ENCODE data around the gene SHOC1.

The SHOC1 gene

DNA sequence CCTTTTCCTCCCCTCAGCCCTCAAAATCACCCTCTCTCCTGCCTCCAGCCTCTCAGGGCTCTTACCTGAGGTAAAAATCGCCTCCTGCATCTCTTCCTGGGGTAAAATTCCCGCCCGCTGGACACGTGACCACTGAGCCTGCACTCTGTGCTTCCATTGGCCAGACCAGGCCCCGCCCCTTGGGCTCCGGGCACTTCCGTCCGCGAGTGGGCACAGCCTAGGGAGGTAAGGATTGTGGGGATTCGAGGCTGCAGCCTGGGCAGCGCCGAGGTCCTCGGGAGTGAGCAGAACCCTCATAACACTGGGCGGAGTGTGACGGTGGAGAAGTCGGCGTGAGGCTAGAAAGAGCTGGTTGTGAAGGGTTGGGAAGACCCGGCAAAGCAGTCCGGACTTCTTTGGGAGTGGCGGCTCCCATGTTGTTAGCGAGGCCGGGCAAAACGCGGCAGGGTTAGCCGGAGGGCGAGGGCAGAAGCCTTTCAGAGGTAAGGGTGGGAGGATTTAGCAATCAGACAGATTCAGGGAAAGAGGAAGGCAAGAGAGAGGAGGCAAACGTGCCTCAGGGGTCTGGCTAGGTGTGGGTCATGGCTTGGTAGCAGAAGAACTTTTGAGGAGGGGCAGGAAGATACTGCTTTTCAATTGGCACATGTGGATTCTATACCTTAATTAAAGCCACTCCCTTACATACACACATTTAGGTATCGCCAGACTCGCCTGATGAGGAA lies at the start of gene SHOC1:
SHOC1 (minus strand) TSS at position 103 of the 722 bp plus-strand sequence. CDS start 3,519 bp downstream, outside the sequence.
- TF ChIP-seq HOXD13 (CRISPR knock-in tag; IDR thresholded peaks at IDR 0.05; ENCODE audit: borderline replicate concordance) (no peak), ZNF155 (tag by site-specific recombination; IDR thresholded peaks at IDR 0.05) (no peak), ZBTB8A (tag by site-specific recombination; IDR thresholded peaks at IDR 0.05) (no peak), ZNF37A (tag by site-specific recombination; IDR thresholded peaks at IDR 0.05) (no peak), ZNF391 (tag by site-specific recombination; IDR thresholded peaks at IDR 0.05; ENCODE audit: borderline replicate concordance, low read depth) (no peak), ZNF211 (tag by site-specific recombination; IDR thresholded peaks at IDR 0.05; ENCODE audit: low read depth) (no peak), KLF7 (tag by site-specific recombination; IDR thresholded peaks at IDR 0.05; ENCODE audit: borderline replicate concordance) (no peak), ZNF785 (tag by site-specific recombination; IDR thresholded peaks at IDR 0.05) (no peak)
- TF ChIP-seq, protein P1, sequence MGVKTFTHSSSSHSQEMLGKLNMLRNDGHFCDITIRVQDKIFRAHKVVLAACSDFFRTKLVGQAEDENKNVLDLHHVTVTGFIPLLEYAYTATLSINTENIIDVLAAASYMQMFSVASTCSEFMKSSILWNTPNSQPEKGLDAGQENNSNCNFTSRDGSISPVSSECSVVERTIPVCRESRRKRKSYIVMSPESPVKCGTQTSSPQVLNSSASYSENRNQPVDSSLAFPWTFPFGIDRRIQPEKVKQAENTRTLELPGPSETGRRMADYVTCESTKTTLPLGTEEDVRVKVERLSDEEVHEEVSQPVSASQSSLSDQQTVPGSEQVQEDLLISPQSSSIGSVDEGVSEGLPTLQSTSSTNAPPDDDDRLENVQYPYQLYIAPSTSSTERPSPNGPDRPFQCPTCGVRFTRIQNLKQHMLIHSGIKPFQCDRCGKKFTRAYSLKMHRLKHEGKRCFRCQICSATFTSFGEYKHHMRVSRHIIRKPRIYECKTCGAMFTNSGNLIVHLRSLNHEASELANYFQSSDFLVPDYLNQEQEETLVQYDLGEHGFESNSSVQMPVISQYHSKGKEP (tag by site-specific recombination; IDR thresholded peaks at IDR 0.05), result no peak
- Histone ChIP-seq H3K27ac (ENCODE audit: extremely low read depth, low read depth, low read length) (no peak within 1 kb of the TSS), H3K4me3 (ENCODE audit: low read depth, low read length) (no peak within 1 kb of the TSS), H3K9me3 (ENCODE audit: control insufficient read depth, insufficient read depth, low read depth, low read length) (no peaks in the 10 kb centered on the region), H3K36me3 (ENCODE audit: control insufficient read depth in 2 of 2, insufficient read depth in 1 of 2, low read length in 2 of 2) (no peaks in the 10 kb centered on the region), H3K4me1 (ENCODE audit: control insufficient read depth, insufficient read depth, low read length) (no peaks in the 10 kb centered on the region)
- POLR2A ChIA-PET, result no interaction called here
- CTCF ChIA-PET, result no interaction called here

DNA sequence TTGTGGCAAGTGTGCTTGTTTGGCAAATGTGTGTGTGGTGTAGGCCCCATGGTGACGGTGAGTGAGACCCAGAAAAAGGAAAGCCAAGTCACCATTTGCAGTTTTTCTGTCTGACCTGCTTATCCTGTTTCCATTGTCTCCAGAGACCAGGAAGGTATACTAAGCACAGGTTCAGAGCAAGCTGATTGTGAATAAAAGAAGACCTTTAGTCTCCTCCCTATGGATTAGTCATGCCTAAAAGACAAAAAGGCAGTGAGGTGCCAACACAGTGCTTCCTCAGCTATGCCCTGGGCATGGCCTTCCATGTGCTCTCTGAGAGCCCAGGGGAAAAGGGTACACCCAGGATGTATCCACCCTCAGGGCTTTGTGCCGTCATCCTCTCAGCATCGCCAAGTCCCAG lies 49.2 kb upstream of the SHOC1 start:
- Histone ChIP-seq H3K4me3 (ENCODE audit: low read depth, low read length) (no peak overlapping the region), H3K36me3 (ENCODE audit: control insufficient read depth in 2 of 2, insufficient read depth in 1 of 2, low read length in 2 of 2) (no peaks in the 10 kb centered on the region), H3K27ac (ENCODE audit: extremely low read depth, low read depth, low read length) (no peak overlapping the region), H3K4me1 (ENCODE audit: control insufficient read depth, insufficient read depth, low read length) (no peaks in the 10 kb centered on the region), H3K9me3 (ENCODE audit: control insufficient read depth, insufficient read depth, low read depth, low read length) (no peaks in the 10 kb centered on the region)
- ChIA-PET POLR2A (no interaction called here), CTCF (no interaction called here)
- TF ChIP-seq ZNF169 (tag by site-specific recombination; IDR thresholded peaks at IDR 0.05), result no peak
- no peak for TF ChIP-seq ZNF175 (tag by site-specific recombination; IDR thresholded peaks at IDR 0.05)
- no peak for TF ChIP-seq ZNF114 (tag by site-specific recombination; IDR thresholded peaks at IDR 0.05)
- TF ChIP-seq ZNF747 (tag by site-specific recombination; IDR thresholded peaks at IDR 0.05), result no peak
- TF ChIP-seq ZNF791 (tag by site-specific recombination; IDR thresholded peaks at IDR 0.05), result no peak
- no peak for TF ChIP-seq ZNF785 (tag by site-specific recombination; IDR thresholded peaks at IDR 0.05)
- TF ChIP-seq ZNF514 (tag by site-specific recombination; IDR thresholded peaks at IDR 0.05), result no peak
- no peak for TF ChIP-seq ZXDB (tag by site-specific recombination; IDR thresholded peaks at IDR 0.05)
- TF ChIP-seq, protein P2, sequence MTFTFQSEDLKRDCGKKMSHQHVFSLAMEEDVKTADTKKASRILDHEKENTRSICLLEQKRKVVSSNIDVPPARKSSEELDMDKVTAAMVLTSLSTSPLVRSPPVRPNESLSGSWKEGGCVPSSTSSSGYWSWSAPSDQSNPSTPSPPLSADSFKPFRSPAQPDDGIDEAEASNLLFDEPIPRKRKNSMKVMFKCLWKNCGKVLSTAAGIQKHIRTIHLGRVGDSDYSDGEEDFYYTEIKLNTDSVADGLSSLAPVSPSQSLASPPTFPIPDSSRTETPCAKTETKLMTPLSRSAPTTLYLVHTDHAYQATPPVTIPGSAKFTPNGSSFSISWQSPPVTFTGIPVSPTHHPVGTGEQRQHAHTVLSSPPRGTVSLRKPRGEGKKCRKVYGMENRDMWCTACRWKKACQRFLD (tag by site-specific recombination; IDR thresholded peaks at IDR 0.05), result no peak
- no peak for TF ChIP-seq ZNF366 (tag by site-specific recombination; conservative IDR thresholded peaks at IDR 0.05)
- TF ChIP-seq ZNF10 (tag by site-specific recombination; IDR thresholded peaks at IDR 0.05), result no peak
- TF ChIP-seq ZNF596 (tag by site-specific recombination; IDR thresholded peaks at IDR 0.05), result no peak
- no peak for TF ChIP-seq ZNF174 (tag by site-specific recombination; IDR thresholded peaks at IDR 0.05)

DNA sequence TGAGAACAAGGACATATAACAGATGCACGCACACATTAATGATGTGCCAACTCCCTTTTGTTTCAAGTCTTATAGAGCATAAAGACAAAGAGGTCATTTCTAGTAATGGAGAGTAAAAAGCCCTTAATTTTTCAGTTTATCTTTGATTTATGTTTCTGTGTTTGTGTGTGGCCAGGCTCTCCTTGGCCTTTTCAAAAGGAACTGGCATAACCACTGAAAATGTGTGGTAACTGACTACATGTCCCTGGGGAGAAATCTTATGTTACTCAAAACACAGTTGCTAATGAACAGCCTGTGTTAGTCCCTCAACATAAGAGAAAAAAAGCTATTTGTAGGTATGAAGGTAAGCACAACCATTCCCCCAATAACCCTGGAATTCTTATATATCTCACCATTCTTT lies 47.6 kb upstream of the SHOC1 start:
- Histone ChIP-seq H3K4me1 (ENCODE audit: control insufficient read depth, insufficient read depth, low read length) (no peaks in the 10 kb centered on the region), H3K36me3 (ENCODE audit: control insufficient read depth in 2 of 2, insufficient read depth in 1 of 2, low read length in 2 of 2) (no peaks in the 10 kb centered on the region), H3K9me3 (ENCODE audit: control insufficient read depth, insufficient read depth, low read depth, low read length) (no peaks in the 10 kb centered on the region), H3K4me3 (ENCODE audit: low read depth, low read length) (no peak overlapping the region), H3K27ac (ENCODE audit: extremely low read depth, low read depth, low read length) (no peak overlapping the region)
- CTCF ChIA-PET, result no interaction called here
- POLR2A ChIA-PET, result interaction anchor here (0.6 kb wide), 1 partner anchor 266 kb away, joined by 4 read pairs; no protein-coding TSS in a partner anchor
- TF ChIP-seq ZNF416 (tag by site-specific recombination; IDR thresholded peaks at IDR 0.05), result no peak
- no peak for TF ChIP-seq HOXA7 (CRISPR knock-in tag; IDR thresholded peaks at IDR 0.05; ENCODE audit: borderline replicate concordance)
- no peak for TF ChIP-seq ZNF76 (tag by site-specific recombination; IDR thresholded peaks at IDR 0.05; ENCODE audit: borderline replicate concordance, low read depth)
- TF ChIP-seq, protein P3, sequence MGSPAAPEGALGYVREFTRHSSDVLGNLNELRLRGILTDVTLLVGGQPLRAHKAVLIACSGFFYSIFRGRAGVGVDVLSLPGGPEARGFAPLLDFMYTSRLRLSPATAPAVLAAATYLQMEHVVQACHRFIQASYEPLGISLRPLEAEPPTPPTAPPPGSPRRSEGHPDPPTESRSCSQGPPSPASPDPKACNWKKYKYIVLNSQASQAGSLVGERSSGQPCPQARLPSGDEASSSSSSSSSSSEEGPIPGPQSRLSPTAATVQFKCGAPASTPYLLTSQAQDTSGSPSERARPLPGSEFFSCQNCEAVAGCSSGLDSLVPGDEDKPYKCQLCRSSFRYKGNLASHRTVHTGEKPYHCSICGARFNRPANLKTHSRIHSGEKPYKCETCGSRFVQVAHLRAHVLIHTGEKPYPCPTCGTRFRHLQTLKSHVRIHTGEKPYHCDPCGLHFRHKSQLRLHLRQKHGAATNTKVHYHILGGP (tag by site-specific recombination; IDR thresholded peaks at IDR 0.05), result no peak
- no peak for TF ChIP-seq ZSCAN16 (tag by site-specific recombination; IDR thresholded peaks at IDR 0.05)
- TF ChIP-seq GLI4 (tag by site-specific recombination; IDR thresholded peaks at IDR 0.05), result no peak
- no peak for TF ChIP-seq ZNF341 (tag by site-specific recombination; IDR thresholded peaks at IDR 0.05; ENCODE audit: low read depth)
- TF ChIP-seq ZNF610 (tag by site-specific recombination; IDR thresholded peaks at IDR 0.05; ENCODE audit: borderline replicate concordance), result no peak
- no peak for TF ChIP-seq ZBTB20 (tag by site-specific recombination; IDR thresholded peaks at IDR 0.05)

Measured in HEK293 (cell line).